BLaER1 treated with 17β-estradiol and CSF1 and Interleukin-3, amounts not matched to agents 10 nM and 100 nM (cell line): ENCODE measurements around the gene TRIB2.

Experiments used
- H3K27ac ChIP-seq, 11 experiments: shearing (Covaris generic); formaldehyde crosslinking; 2 replicates each; pipeline ENCODE4 v1.8.1; 2022
- H3K27me3 ChIP-seq, 11 experiments: shearing (Covaris generic); formaldehyde crosslinking; 2 replicates each; pipeline ENCODE4 v1.8.1; 2022
- H3K36me3 ChIP-seq, 11 experiments: shearing (Covaris generic); formaldehyde crosslinking; 2 replicates each; pipeline ENCODE4 v1.8.1; 2022
- H3K4me1 ChIP-seq, 10 experiments: shearing (Covaris generic); formaldehyde crosslinking; 2 replicates each; pipeline ENCODE4 v1.8.1; 2022
- H3K4me2 ChIP-seq, 11 experiments: shearing (Covaris generic); formaldehyde crosslinking; 2 replicates each; pipeline ENCODE4 v1.8.1; 2022
- H3K4me3 ChIP-seq, 10 experiments: shearing (Covaris generic); formaldehyde crosslinking; 2 replicates each; pipeline ENCODE4 v1.8.1; 2022
- H3K9ac ChIP-seq, 11 experiments: shearing (Covaris generic); formaldehyde crosslinking; 2 replicates each; pipeline ENCODE4 v1.8.1; 2022
- H3K9me3 ChIP-seq, 11 experiments: shearing (Covaris generic); formaldehyde crosslinking; replicated peaks in 1 of 11; 2 replicates each; pipeline ENCODE4 v1.8.1; 2022
- H4K20me1 ChIP-seq, 11 experiments: shearing (Covaris generic); formaldehyde crosslinking; 2 replicates each; pipeline ENCODE4 v1.8.1; 2022
- Cebpa-rat ChIP-seq, 11 experiments: shearing (Covaris generic); IDR thresholded peaks; 2 replicates each; pipeline ENCODE4 v1.8.1; 2022

The TRIB2 gene

DNA sequence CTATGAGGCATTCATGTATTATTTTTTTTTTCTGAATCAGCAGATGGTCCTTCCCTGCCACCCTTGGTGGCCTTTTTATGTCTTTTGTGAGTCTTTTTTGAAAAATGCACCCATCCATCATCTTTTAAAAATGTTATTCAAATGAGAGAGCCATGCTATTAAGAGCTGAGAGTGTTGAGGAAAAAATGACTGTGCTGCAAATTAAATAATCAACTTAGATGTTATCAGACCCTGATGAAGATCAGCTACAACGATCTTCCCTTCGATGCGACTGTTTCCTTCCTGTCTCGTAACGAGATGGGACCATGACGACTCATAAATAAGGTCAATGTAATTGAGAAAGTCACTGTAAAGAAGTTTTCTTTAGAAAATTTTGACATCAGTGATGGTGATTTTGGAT lies 44.4 kb downstream of the TRIB2 start:
- Histone ChIP-seq H3K4me2 (no peak overlapping the region), H3K4me1 (no peaks in the 10 kb centered on the region), H4K20me1 (no peaks in the 10 kb centered on the region), H3K4me3 (no peak overlapping the region), H3K27ac (no peak overlapping the region), H3K9ac (no peak overlapping the region), H3K27me3 (no peaks in the 10 kb centered on the region), H3K9me3 (peaks cover 0 to 20% (median 6%) of the 10 kb centered on the region in 11 experiments; a peak in 9 of 22 replicates), H3K36me3 (no peaks in the 10 kb centered on the region)
- no peak for TF ChIP-seq Cebpa-rat (IDR thresholded peaks at IDR 0.05)

DNA sequence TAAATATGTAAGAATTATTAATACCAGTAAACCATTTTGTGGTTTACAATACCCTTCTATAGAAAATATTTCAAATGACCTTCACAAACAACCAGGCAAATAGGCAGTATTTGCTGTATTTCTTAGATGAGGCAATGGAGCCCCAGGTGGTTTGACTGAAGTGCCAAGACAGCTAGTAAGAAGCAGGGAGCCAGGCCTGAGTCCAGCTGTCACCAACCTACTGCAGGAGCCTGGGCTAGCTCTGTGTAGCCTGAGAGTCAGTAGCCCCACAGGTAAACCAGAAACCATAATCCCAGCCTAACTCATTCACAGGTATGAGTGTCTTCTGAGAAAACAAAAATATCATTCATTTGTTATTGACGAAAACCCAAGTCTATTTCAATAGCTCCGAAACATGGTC lies 45.6 kb downstream of the TRIB2 start:
- Histone ChIP-seq H3K4me2 (no peak overlapping the region), H3K4me1 (no peaks in the 10 kb centered on the region)

DNA sequence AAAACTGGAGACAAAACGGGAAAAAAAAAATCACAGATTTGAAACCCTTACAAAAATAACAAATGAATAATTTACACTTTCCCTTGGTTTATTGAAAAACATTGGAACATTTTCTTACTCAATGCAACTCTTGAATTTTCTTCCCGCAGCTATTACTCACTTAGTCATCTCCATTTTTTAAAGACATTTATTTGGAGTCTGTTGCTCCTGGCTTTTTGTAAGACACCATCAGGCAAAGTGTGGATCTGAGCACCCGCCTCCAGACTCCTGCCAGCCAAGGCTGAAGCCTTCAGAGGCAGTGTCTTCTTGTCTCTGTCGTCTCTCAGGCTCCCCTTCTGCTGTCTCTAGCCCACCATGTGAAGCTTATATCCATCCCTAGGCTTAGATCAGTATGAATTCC lies 46.2 kb downstream of the TRIB2 start:
- Histone ChIP-seq H3K4me1 (no peaks in the 10 kb centered on the region), H3K27ac (no peak overlapping the region), H3K9ac (no peak overlapping the region), H3K36me3 (no peaks in the 10 kb centered on the region), H3K4me2 (no peak overlapping the region), H3K4me3 (no peak overlapping the region), H3K9me3 (peaks cover 0 to 20% (median 6%) of the 10 kb centered on the region in 11 experiments; a peak in 9 of 22 replicates), H4K20me1 (no peaks in the 10 kb centered on the region), H3K27me3 (no peaks in the 10 kb centered on the region)
- TF ChIP-seq Cebpa-rat (IDR thresholded peaks at IDR 0.05), result no peak

More for the DNA sequence above, 45.6 kb downstream of the TRIB2 start:
- Histone ChIP-seq H3K27ac (no peak overlapping the region), H4K20me1 (no peaks in the 10 kb centered on the region), H3K4me3 (no peak overlapping the region), H3K27me3 (no peaks in the 10 kb centered on the region), H3K36me3 (no peaks in the 10 kb centered on the region), H3K9ac (no peak overlapping the region), H3K9me3 (peaks cover 0 to 20% (median 6%) of the 10 kb centered on the region in 11 experiments; a peak in 9 of 22 replicates)
- TF ChIP-seq Cebpa-rat (IDR thresholded peaks at IDR 0.05), result no peak

DNA sequence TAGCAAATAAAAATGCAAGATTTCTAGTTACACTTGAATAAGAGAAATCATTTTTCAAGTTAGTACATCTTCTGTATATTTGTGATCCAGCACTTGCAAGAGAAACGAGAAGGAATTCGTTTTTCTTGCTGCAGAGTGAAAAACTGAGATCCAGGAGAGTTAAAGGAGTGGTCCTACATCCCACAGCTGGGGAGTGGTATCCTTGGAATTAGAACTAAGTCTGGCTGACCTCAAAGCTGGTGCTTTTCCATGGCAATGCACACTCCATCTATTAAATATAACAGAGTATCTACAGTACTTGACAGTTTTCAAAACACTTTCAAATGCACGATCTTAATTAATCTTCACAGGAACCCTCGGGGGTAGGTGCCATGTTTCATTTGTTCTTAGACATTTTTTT lies 46.8 kb downstream of the TRIB2 start:
- Histone ChIP-seq H3K4me1 (no peaks in the 10 kb centered on the region), H3K27me3 (no peaks in the 10 kb centered on the region), H3K9me3 (peaks cover 0 to 20% (median 6%) of the 10 kb centered on the region in 11 experiments; a peak in 9 of 22 replicates), H4K20me1 (no peaks in the 10 kb centered on the region), H3K36me3 (no peaks in the 10 kb centered on the region), H3K4me2 (no peak overlapping the region), H3K9ac (no peak overlapping the region), H3K27ac (no peak overlapping the region), H3K4me3 (no peak overlapping the region)
- TF ChIP-seq Cebpa-rat (IDR thresholded peaks at IDR 0.05), result no peak

DNA sequence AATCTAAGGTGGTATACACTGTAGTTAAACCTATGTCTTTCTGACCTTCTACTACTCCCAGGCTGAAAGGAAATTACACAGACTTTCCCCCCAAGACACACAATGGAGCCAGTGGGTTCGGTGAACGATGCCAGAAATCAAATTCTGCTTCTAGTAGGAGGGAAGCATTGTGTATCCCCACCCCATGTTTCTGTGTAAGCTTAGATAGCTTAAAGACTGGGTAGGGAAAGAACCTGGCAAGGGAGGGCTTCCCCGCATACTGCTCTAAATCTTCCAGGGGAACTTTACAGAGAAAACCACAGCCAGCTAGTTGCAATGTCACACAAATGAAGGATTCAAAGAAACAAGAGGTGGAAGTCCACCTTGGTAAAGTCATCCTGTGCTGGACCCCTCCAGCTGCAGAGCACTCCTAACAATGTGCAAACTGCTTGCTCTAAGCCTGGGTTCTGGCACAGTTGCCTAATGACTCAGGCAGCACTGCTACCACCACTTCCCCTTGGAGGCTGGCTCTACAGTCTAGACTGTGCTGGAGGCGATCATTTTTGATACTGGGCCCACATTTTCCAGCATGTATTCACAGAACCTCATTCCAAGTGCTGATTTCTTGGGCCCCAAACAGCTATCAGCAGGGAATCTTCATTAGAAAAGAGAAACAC lies 47.5 kb downstream of the TRIB2 start:
- Histone ChIP-seq H3K27ac (no peak overlapping the region), H3K36me3 (no peaks in the 10 kb centered on the region), H3K27me3 (no peaks in the 10 kb centered on the region), H3K9ac (no peak overlapping the region), H4K20me1 (no peaks in the 10 kb centered on the region), H3K4me2 (no peak overlapping the region), H3K4me1 (peaks cover 0 to 4% (median under 1%) of the 10 kb centered on the region in 10 experiments; a peak in 9 of 20 replicates), H3K9me3 (peaks cover 0 to 20% (median 6%) of the 10 kb centered on the region in 11 experiments; a peak in 9 of 22 replicates), H3K4me3 (no peak overlapping the region)
- no peak for TF ChIP-seq Cebpa-rat (IDR thresholded peaks at IDR 0.05)

DNA sequence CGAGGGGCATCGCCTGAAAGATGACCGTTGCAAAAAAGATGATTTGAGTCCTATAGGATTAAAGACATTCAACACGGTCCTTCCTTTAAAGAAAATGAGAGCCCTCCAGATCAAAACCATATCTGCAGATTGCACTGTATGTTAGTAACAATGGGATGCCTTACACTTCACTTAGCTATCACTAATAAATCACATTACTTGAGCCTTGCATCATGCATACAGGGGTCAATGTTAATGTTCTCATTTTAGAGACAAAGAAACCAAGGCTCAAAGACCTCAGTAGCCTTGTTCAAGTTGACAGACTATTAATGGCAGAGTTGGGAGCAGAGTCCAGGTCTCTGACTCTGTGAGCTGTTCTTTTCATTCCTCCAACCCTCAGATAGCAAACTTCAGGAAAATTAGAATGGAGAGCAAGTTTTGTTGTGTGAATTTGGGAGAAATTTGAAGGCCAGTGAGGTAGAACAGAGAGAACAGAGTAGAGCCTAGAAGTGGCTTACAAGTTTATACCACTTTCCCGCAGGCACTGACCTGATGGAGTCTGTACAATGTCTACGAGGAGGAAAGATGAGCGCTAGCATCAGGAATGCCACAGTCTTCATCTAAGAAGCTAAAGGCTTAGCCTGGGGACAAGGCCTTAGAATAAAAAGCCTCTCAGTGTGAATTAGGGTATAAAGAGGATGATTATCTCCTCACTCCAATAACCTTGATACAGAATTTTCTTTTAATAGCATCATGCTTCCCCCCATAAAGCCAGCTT lies 48.3 kb downstream of the TRIB2 start:
- Histone ChIP-seq H3K4me1 (peaks cover 0 to 12% (median 8%) of the 10 kb centered on the region in 10 experiments; a peak in 15 of 20 replicates), H4K20me1 (no peaks in the 10 kb centered on the region), H3K4me3 (no peak overlapping the region), H3K9ac (no peak overlapping the region), H3K36me3 (no peaks in the 10 kb centered on the region), H3K27me3 (no peaks in the 10 kb centered on the region), H3K4me2 (no peak overlapping the region), H3K9me3 (peaks cover 0 to 20% (median 6%) of the 10 kb centered on the region in 11 experiments; a peak in 9 of 22 replicates), H3K27ac (no peak overlapping the region)
- TF ChIP-seq Cebpa-rat (IDR thresholded peaks at IDR 0.05), result no peak

- H3K4me2 ChIP-seq, result no peak overlapping the region
- H3K36me3 ChIP-seq, result no peaks in the 10 kb centered on the region
- peaks cover 0 to 13% (median 8%) of the 10 kb centered on the region in 10 experiments; a peak in 15 of 20 replicates for H3K4me1 ChIP-seq
- no peak for TF ChIP-seq Cebpa-rat (IDR thresholded peaks at IDR 0.05)
- H3K9me3 ChIP-seq, result peaks cover 0 to 20% (median 6%) of the 10 kb centered on the region in 11 experiments; a peak in 9 of 22 replicates
- no peaks in the 10 kb centered on the region for H4K20me1 ChIP-seq
- H3K4me3 ChIP-seq, result no peak overlapping the region
- H3K27me3 ChIP-seq, result no peaks in the 10 kb centered on the region
- H3K9ac ChIP-seq, result no peak overlapping the region
- H3K27ac ChIP-seq, result no peak overlapping the region
Measured at GRCh38 chr2:12766421-12766879, 49.7 kb downstream of the TRIB2 start.

DNA sequence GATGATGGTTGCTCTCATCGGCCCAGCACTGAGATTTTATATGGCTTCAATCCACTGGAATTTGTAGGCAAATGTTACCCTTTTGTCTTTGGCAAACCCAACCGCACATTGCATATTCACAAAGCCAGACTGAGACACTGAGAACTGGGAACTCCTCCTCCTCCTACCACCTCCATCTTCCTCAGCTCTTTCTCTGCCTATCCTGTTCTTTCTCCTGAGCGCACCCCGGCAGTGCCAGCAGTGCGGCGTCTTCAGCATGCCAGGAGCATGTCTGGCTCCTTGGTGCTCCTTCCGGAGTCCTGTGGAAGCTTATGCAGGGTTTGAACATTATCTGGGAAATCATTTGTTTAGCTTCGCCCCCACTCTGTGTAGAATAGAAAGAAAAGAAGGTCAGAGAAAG lies 50.8 kb downstream of the TRIB2 start:
- no peaks in the 10 kb centered on the region for H3K27me3 ChIP-seq
- H3K4me1 ChIP-seq, result peaks cover 0 to 13% (median 8%) of the 10 kb centered on the region in 10 experiments; a peak in 15 of 20 replicates
- H3K4me2 ChIP-seq, result no peak overlapping the region
- H3K9ac ChIP-seq, result no peak overlapping the region
- no peaks in the 10 kb centered on the region for H3K36me3 ChIP-seq
- H3K27ac ChIP-seq, result no peak overlapping the region
- no peaks in the 10 kb centered on the region for H4K20me1 ChIP-seq
- H3K4me3 ChIP-seq, result no peak overlapping the region
- no peak for TF ChIP-seq Cebpa-rat (IDR thresholded peaks at IDR 0.05)
- H3K9me3 ChIP-seq, result peaks cover 0 to 20% (median 6%) of the 10 kb centered on the region in 11 experiments; a peak in 9 of 22 replicates

DNA sequence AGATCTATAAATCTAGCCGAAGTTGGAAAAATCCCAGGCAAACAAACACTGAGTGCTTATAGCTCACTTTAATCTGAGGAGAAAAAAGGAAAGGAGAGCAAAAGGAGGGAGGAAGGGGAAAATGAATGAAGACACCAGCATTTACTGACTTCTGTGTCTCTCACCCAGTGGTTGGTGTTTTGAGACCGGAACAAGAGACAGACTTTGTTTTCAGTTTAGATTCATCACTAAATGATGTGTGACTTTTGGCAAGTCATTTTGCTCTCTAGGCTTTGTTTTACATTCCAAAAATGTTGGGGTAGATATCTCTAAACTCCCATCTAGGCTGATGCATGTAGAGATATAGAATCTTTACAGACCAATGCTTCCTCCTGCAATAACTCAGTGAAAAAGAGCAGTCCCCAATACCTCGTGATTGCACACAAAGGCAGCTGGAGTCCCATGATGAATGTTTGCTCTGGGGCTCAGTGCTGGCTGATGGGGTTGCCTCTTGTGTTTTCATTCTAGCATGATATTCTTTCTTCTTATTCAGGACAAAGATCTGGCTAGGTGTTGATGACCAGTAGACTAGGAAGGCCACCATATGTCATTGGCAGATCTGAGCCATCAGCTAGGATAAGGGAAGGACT lies 51.4 kb downstream of the TRIB2 start:
- Histone ChIP-seq H4K20me1 (no peaks in the 10 kb centered on the region), H3K9ac (no peak overlapping the region), H3K36me3 (no peaks in the 10 kb centered on the region), H3K4me1 (peaks cover 0 to 13% (median 8%) of the 10 kb centered on the region in 10 experiments; a peak in 15 of 20 replicates), H3K4me2 (no peak overlapping the region), H3K27ac (no peak overlapping the region), H3K9me3 (peaks cover 0 to 20% (median 6%) of the 10 kb centered on the region in 11 experiments; a peak in 9 of 22 replicates), H3K27me3 (no peaks in the 10 kb centered on the region), H3K4me3 (no peak overlapping the region)
- no peak for TF ChIP-seq Cebpa-rat (IDR thresholded peaks at IDR 0.05)
